IgD-negative memory B cell (primary cell): Measurements from ENCODE around the gene EPB41. TPM values are rescaled to one million over a fixed set of nuclear protein-coding genes. Genes with fewer than 3 reads are reported as not detected.
"Not testable (repeated sequence)": the region's sequence is repeated elsewhere in the genome, so short reads cannot be mapped to it uniquely, and the experiment has no call there.

Experiments used
- H3K27ac Mint-ChIP-seq, 3 donors: one replicate each; pipeline ENCODE4 v1.8.0; 2020 to 2022; ENCODE audit warnings: mild to moderate bottlenecking in 3 of 3, mixed read lengths in 3 of 3, moderate library complexity in 1 of 3
- H3K27me3 Mint-ChIP-seq: one replicate; pipeline ENCODE4 v1.8.0; 2021; ENCODE audit warnings: mixed read lengths
- H3K36me3 Mint-ChIP-seq: one replicate; pipeline ENCODE4 v1.8.0; 2020; ENCODE audit warnings: mild to moderate bottlenecking, mixed read lengths
- H3K4me1 Mint-ChIP-seq, 3 donors: one replicate each; pipeline ENCODE4 v1.8.0; 2020 to 2022; ENCODE audit warnings: mixed read lengths in 3 of 3, mild to moderate bottlenecking in 1 of 3
- H3K4me3 Mint-ChIP-seq, 4 donors: one replicate each; pipeline ENCODE4 v1.8.0; 2020 to 2022; ENCODE audit warnings: mild to moderate bottlenecking in 4 of 4, mixed read lengths in 4 of 4, moderate library complexity in 3 of 4
- H3K9me3 Mint-ChIP-seq, 3 donors: one replicate each; pipeline ENCODE4 v1.8.0; 2020 to 2021; ENCODE audit warnings: mixed read lengths in 3 of 3, mild to moderate bottlenecking in 1 of 3
- polyA plus RNA-seq: library from polyadenylated mRNA; unstranded; fragments of 300-500 nt; fragmentation: Illumina TruSeq; gene quantifications from one replicate; pipeline ENCODE4 v1.2.3, GENCODE V29; 2021

The EPB41 gene
- polyA plus RNA-seq, 1 donor from 2014 or later = 78.9 TPM

DNA sequence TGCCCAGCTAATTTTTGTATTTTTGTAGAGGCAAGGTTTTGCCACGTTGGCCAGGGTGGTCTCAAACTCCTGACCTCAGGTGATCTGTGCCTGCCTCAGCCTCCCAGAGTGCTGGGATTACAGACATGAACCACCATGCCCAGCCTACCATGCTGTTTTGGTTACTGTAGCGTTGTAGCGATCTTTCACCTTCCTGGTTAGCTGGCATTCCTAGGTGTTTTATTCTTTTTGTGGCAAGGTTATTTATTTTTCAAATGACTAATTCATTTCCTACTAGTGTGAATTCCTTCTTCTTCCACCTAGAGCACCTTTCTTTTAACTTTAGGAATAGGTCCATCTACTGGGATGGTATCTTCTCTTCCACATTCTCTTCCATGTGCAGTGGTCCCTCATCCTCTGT is 180.1 kb downstream of the EPB41 start:
- no peaks in the 10 kb centered on the region for H3K27me3 Mint-ChIP-seq
- peaks cover 16% of the 10 kb centered on the region for H3K36me3 Mint-ChIP-seq
- peaks cover 0 to 8% (median 1%) of the 10 kb centered on the region in 3 donors for H3K4me1 Mint-ChIP-seq
- H3K27ac Mint-ChIP-seq = no peak overlapping the region
- H3K9me3 Mint-ChIP-seq = peaks cover 0 to 2% (median 0%) of the 10 kb centered on the region in 3 donors
- H3K4me3 Mint-ChIP-seq = no peak overlapping the region

DNA sequence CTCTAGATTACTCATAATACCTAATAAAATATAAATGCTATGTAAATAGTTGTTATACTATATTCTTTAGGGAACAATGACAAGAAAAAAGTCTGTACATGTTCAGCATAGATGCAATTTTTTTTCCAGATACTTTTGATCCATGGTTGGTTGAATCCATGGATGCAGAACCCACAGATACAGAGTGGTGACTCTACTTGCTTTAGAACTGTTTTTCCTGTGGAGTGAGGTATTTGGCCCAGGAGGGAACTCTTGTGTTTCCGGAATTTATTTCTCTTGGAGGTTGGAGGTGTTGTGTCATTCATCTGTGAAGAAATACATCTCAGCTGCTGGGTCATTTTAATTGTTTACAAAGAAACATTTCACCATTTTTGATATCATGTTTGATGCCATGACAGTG is 180.6 kb downstream of the EPB41 start:
- no peak overlapping the region for H3K4me3 Mint-ChIP-seq

DNA sequence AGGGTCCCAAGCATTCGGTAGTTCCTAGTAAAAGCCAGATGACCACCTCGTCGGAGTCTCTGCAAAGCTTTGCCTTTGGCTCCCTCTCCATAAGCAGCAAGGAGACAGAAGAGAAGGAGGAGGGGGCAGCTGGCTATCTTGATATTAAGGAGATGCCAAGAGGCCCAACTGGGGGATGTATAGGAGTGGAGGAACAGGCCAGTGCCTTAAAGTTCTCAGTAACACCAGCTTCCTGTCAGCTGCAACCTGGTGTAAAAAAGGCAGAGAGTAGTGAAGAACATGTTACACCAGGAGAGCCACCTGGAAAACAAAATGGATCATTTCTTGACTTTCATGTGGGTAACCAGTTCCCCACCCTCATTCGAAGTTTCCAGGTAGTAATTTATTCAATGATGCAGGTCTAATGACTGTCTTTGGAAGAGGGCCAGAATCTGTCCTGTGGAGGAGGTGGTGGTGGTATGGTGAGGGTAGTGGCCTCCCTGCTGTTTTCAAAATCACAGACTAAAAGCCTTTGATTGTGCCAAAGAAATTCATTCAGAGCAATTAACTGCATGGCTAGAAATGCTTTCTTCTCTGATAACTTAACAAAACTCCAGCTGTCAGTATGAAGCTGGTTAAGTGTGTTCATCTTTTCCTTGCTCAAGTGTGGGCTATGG is 182.0 kb downstream of the EPB41 start:
- no peak overlapping the region for H3K4me3 Mint-ChIP-seq
- peaks cover 0 to 7% (median 1%) of the 10 kb centered on the region in 3 donors for H3K4me1 Mint-ChIP-seq
- no peaks in the 10 kb centered on the region for H3K27me3 Mint-ChIP-seq
- peaks cover 0 to 2% (median 0%) of the 10 kb centered on the region in 3 donors for H3K9me3 Mint-ChIP-seq
- peaks cover 17% of the 10 kb centered on the region for H3K36me3 Mint-ChIP-seq
- no peak overlapping the region for H3K27ac Mint-ChIP-seq

More for the DNA sequence above, 180.6 kb downstream of the EPB41 start:
- Mint-ChIP-seq H3K4me1 (peaks cover 0 to 8% (median 1%) of the 10 kb centered on the region in 3 donors), H3K9me3 (peaks cover 0 to 2% (median 0%) of the 10 kb centered on the region in 3 donors), H3K27me3 (no peaks in the 10 kb centered on the region), H3K36me3 (peaks cover 17% of the 10 kb centered on the region), H3K27ac (no peak overlapping the region)

- Mint-ChIP-seq H3K27me3 (no peaks in the 10 kb centered on the region), H3K4me3 (no peak overlapping the region), H3K9me3 (no peaks in the 10 kb centered on the region), H3K27ac (peak overlapping the region in 1 of 3 donors; percentile 22), H3K4me1 (no peaks in the 10 kb centered on the region), H3K36me3 (peaks cover 16% of the 10 kb centered on the region)
Observed at GRCh38 chr1:29099286-29099685, 184.9 kb downstream of the EPB41 start.

- peaks cover 11% of the 10 kb centered on the region for H3K36me3 Mint-ChIP-seq
- H3K4me3 Mint-ChIP-seq = no peak overlapping the region
- no peaks in the 10 kb centered on the region for H3K27me3 Mint-ChIP-seq
- no peak overlapping the region for H3K27ac Mint-ChIP-seq
- H3K9me3 Mint-ChIP-seq = no peaks in the 10 kb centered on the region
- no peaks in the 10 kb centered on the region for H3K4me1 Mint-ChIP-seq
Observed at GRCh38 chr1:29100487-29100886, 186.1 kb downstream of the EPB41 start.

DNA sequence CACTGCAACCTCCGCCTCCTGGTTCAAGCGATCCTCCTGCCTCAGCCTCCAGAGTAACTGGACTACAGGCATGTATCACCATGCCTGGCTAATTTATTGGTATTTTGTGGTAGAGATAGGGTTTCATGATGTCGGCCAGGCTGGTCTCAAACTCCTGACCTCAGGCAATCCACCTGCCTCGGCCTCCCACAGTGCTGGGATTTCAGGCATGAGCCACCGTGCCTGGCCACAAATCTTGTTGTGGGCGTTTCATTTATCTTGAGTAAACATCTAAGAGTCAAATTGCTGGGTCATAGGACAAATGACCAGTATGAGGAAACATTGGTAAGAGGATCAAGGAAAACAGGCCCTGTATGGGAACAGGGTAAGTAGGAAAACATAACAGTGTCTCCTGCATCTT is 191.5 kb downstream of the EPB41 start:
- H3K9me3 Mint-ChIP-seq = no peaks in the 10 kb centered on the region
- H3K27ac Mint-ChIP-seq = no peak overlapping the region
- no peaks in the 10 kb centered on the region for H3K4me1 Mint-ChIP-seq
- H3K27me3 Mint-ChIP-seq = no peaks in the 10 kb centered on the region
- peak overlapping the region in 1 of 4 donors; percentile 13 for H3K4me3 Mint-ChIP-seq
- H3K36me3 Mint-ChIP-seq = peaks cover 4% of the 10 kb centered on the region

GRCh38 chr1:29108041-29108440 is 193.7 kb downstream of the EPB41 start:
- H3K4me3 Mint-ChIP-seq, H3K4me1 Mint-ChIP-seq, H3K27me3 Mint-ChIP-seq, H3K27ac Mint-ChIP-seq, H3K36me3 Mint-ChIP-seq, H3K9me3 Mint-ChIP-seq: not testable (repeated sequence)

DNA sequence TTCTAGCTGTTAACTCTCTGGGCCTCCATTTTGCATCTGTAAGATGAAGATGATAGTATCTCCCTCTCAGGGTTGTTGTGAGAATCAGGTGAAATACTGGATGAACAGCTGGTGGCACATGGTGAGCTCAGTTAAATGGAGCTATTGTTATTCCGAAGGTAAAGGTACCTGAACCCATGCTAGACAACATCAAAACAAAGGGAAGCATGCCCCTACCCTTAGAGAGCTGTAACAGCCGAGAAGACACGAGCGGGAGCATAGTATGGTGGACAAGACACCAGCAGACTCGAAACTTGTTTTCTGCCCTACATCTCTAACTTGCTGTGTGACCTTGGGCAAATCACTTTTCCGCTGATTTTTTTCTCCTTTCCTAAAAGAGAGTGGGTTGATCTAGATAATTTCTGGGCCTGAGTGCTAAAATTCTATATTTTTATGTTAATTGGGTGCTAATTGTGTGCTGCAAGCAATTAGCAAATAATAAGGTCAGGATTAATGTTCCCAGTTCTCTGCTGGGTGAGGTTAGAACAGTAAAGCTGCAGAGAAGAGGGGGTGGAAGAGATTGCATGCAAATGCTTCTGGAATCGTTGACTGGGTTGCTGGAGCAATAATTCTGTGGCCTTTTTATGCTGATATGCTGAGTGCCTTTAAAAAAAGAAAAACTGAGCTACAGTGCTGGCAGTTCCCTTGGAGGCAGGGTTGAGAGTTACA is 198.5 kb downstream of the EPB41 start:
- H3K36me3 Mint-ChIP-seq = peaks cover 6% of the 10 kb centered on the region
- no peak overlapping the region for H3K27ac Mint-ChIP-seq
- no peak overlapping the region for H3K4me3 Mint-ChIP-seq

DNA sequence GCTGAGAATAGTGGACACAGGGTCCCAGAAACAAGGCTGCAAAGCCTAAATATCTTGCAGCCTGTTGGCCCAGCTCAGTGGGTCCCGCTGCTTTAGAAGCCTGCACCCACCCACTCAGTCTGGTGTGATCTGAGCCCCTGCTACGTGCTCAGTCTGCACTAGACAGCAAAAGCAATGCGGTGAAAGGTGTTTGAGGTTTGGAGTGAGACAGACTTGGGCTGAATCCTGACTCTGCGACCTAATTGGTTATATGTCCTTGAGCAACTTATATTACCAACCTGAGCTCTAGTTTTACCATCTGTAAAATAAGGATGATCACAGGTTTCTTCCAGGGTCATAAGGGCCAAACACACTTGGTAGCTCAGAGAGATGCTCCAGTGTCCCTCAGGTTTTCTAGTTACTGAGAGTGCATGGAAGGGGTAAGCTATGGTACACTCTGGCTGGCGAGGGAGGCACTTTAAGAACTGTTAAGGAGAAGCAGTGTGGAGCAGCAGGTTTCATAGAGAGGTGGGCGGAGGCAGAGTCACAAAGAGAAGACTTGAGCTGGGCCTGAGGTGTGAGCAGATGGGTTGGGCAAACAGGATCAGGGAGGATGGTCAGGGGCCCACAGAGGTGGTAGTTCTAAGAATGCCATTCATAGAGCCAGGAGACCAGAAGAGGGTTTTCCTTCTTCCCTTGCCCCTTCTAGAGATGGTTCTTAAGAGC is 199.2 kb downstream of the EPB41 start:
- H3K36me3 Mint-ChIP-seq = peaks cover 6% of the 10 kb centered on the region
- no peaks in the 10 kb centered on the region for H3K27me3 Mint-ChIP-seq
- H3K9me3 Mint-ChIP-seq = no peaks in the 10 kb centered on the region
- H3K4me1 Mint-ChIP-seq = no peaks in the 10 kb centered on the region
- H3K4me3 Mint-ChIP-seq = no peak overlapping the region
- no peak overlapping the region for H3K27ac Mint-ChIP-seq

More for the DNA sequence above, 198.5 kb downstream of the EPB41 start:
- no peaks in the 10 kb centered on the region for H3K4me1 Mint-ChIP-seq
- no peaks in the 10 kb centered on the region for H3K27me3 Mint-ChIP-seq
- H3K9me3 Mint-ChIP-seq = no peaks in the 10 kb centered on the region

- Mint-ChIP-seq H3K4me3 (no peak overlapping the region), H3K4me1 (no peaks in the 10 kb centered on the region), H3K9me3 (no peaks in the 10 kb centered on the region), H3K27ac (peak overlapping the region in 1 of 3 donors; percentile 74), H3K27me3 (no peaks in the 10 kb centered on the region), H3K36me3 (peaks cover 6% of the 10 kb centered on the region)
Observed at GRCh38 chr1:29114654-29115053, 200.3 kb downstream of the EPB41 start.

- no peak overlapping the region for H3K4me3 Mint-ChIP-seq
- peaks cover 3% of the 10 kb centered on the region for H3K36me3 Mint-ChIP-seq
- H3K27ac Mint-ChIP-seq = no peak overlapping the region
- H3K4me1 Mint-ChIP-seq = no peaks in the 10 kb centered on the region
- H3K27me3 Mint-ChIP-seq = peaks cover 4% of the 10 kb centered on the region
- H3K9me3 Mint-ChIP-seq = no peaks in the 10 kb centered on the region
Observed at GRCh38 chr1:29117381-29117780, 203.0 kb downstream of the EPB41 start.

- Mint-ChIP-seq H3K9me3 (no peaks in the 10 kb centered on the region), H3K27me3 (peaks cover 8% of the 10 kb centered on the region), H3K27ac (peak overlapping the region in 2 of 3 donors; percentile 17 to 83), H3K36me3 (peaks cover 3% of the 10 kb centered on the region), H3K4me1 (no peaks in the 10 kb centered on the region), H3K4me3 (peak overlapping the region in 1 of 4 donors; percentile 71)
Observed at GRCh38 chr1:29119121-29119929, 205.0 kb downstream of the EPB41 start.

- H3K36me3 Mint-ChIP-seq = peaks cover 2% of the 10 kb centered on the region
- H3K9me3 Mint-ChIP-seq = no peaks in the 10 kb centered on the region
- peaks cover 8% of the 10 kb centered on the region for H3K27me3 Mint-ChIP-seq
- H3K4me3 Mint-ChIP-seq = peak overlapping the region in 2 of 4 donors; percentile 21 to 71
- peak overlapping the region in 2 of 3 donors; percentile 73 to 83 for H3K27ac Mint-ChIP-seq
- peaks cover 0 to under 1% (median 0%) of the 10 kb centered on the region in 3 donors for H3K4me1 Mint-ChIP-seq
Observed at GRCh38 chr1:29120367-29120766, 206.0 kb downstream of the EPB41 start.

DNA sequence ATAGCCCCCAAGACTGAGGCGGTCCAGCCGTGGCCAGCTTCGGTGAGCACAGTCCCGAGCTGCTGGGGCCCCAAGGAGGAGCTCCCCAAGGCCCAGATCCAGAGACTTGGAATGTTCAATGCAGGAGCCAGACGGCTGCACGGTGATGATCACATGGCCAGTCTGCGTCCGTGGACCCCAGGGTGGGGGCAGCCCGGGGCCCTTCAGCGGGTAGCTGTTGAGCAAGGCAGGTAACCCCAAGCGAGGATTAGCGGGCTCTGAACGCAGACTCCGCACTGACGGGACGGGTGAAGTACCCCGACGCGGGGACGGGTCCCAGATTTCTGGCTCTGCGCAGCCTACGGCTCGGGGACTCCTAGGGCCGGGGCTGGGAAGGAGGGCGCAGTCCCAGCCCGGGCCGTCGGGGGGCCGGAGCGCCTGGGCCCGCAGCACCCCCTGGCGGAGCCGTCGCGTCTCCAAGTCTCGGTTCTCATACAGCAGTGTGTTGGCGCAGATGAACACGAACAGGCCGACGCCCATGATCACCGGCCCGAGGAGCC is 206.6 kb downstream of the EPB41 start:
- Mint-ChIP-seq H3K4me1 (peaks cover 0 to 6% (median 2%) of the 10 kb centered on the region in 3 donors), H3K9me3 (no peaks in the 10 kb centered on the region), H3K4me3 (peak overlapping the region in 2 of 4 donors; percentile 43 to 71), H3K36me3 (no peaks in the 10 kb centered on the region), H3K27ac (no peak overlapping the region), H3K27me3 (peaks cover 13% of the 10 kb centered on the region)
